Thymus (tissue), 11 donors: ENCODE data around the gene PROSER3. TPM values are rescaled to one million over a fixed set of nuclear protein-coding genes. Genes with fewer than 3 reads are reported as not detected.

Source experiments
- DNase-seq, 9 donors: peaks; one replicate each; pipeline ENCODE4 v3.0.0-alpha.2; 2013; ENCODE audit warnings: low spot score in 9 of 9, low read depth in 6 of 9, missing footprints in 1 of 9
- H3K27ac ChIP-seq, 2 donors: one replicate each; pipeline ENCODE4 v1.5.1; 2013; ENCODE audit warnings: control low read depth in 1 of 2, low read depth in 1 of 2, low read length in 1 of 2, mild to moderate bottlenecking in 1 of 2, moderate library complexity in 1 of 2
- H3K27me3 ChIP-seq, 2 donors: one replicate each; pipeline ENCODE4 v1.5.1; 2013; ENCODE audit warnings: low read length in 1 of 2; ENCODE audit not compliant: control insufficient read depth in 2 of 2, insufficient read depth in 1 of 2
- H3K36me3 ChIP-seq, 2 donors: one replicate each; pipeline ENCODE4 v1.5.1; 2013; ENCODE audit warnings: low read length in 1 of 2, mild to moderate bottlenecking in 1 of 2, moderate library complexity in 1 of 2; ENCODE audit not compliant: control insufficient read depth in 2 of 2, insufficient read depth in 2 of 2
- H3K4me1 ChIP-seq, 2 donors: one replicate each; pipeline ENCODE4 v1.5.1; 2013; ENCODE audit warnings: low read length in 2 of 2; ENCODE audit not compliant: control insufficient read depth in 2 of 2, insufficient read depth in 2 of 2
- H3K4me3 ChIP-seq, 2 donors: one replicate each; pipeline ENCODE4 v1.5.1; 2013; ENCODE audit warnings: low read length in 2 of 2, control low read depth in 1 of 2, mild to moderate bottlenecking in 1 of 2
- H3K9me3 ChIP-seq, 2 donors: one replicate each; pipeline ENCODE4 v1.5.1; 2013; ENCODE audit warnings: low read length in 1 of 2, mild to moderate bottlenecking in 1 of 2; ENCODE audit not compliant: control insufficient read depth in 2 of 2, insufficient read depth in 1 of 2
- WGBS: extraction: QIAGEN DNeasy Blood & Tissue Kit; methylation state at CpG from one replicate; pipeline ENCODE4 v1.1.7; 2013; 5-methylcytosine and 5-hydroxymethylcytosine counted together
- polyA plus RNA-seq: library from polyadenylated mRNA; stranded (reverse); fragments of 200-250 nt; gene quantifications from one replicate; pipeline ENCODE4 v1.2.3, GENCODE V29; 2013
- total RNA-seq: library from RNA; stranded (reverse); fragments of 120-200 nt; gene quantifications from one replicate; pipeline ENCODE4 v1.2.4, GENCODE V29; 2013
- donor health status: healthy.

The PROSER3 gene
- total and polyA plus RNA-seq, 2 donors: 2.0 to 10.0 TPM

GRCh38 chr19:35715355-35715809, 42.6 kb upstream of the PROSER3 start:
- Histone ChIP-seq H3K4me1 (peaks cover 21 to 35% of the 10 kb centered on the region in 2 donors), H3K9me3 (no peaks in the 10 kb centered on the region), H3K4me3 (no peak overlapping the region), H3K27me3 (peaks cover 9 to 39% of the 10 kb centered on the region in 2 donors), H3K36me3 (peaks cover 7 to 11% of the 10 kb centered on the region in 2 donors), H3K27ac (no peak overlapping the region)
- WGBS: 96% methylated on average over 7 of the region's 7 CpGs
- no peak for DNase-seq

GRCh38 chr19:35715981-35716800, 41.8 kb upstream of the PROSER3 start:
- Histone ChIP-seq H3K4me1 (peaks cover 21 to 35% of the 10 kb centered on the region in 2 donors), H3K36me3 (peaks cover 10 to 19% of the 10 kb centered on the region in 2 donors), H3K27ac (peak overlapping the region in 1 of 2 donors; percentile 19), H3K4me3 (peak overlapping the region; percentile 65 to 77), H3K27me3 (peaks cover 9 to 39% of the 10 kb centered on the region in 2 donors), H3K9me3 (peaks cover 0 to 1% of the 10 kb centered on the region in 2 donors)
- WGBS: 3% methylated on average over 52 of the region's 52 CpGs
- DNase-seq: no peak

- Histone ChIP-seq H3K27ac (peak overlapping the region; percentile 75 to 87), H3K9me3 (peaks cover 0 to 1% of the 10 kb centered on the region in 2 donors), H3K4me1 (peaks cover 21 to 35% of the 10 kb centered on the region in 2 donors), H3K4me3 (peak overlapping the region; percentile 65 to 77), H3K36me3 (peaks cover 18 to 27% of the 10 kb centered on the region in 2 donors), H3K27me3 (peaks cover 9 to 38% of the 10 kb centered on the region in 2 donors)
- DNase-seq: peak; percentile 82 to 98 (median 93)
- WGBS: under 1% methylated on average over 77 of the region's 77 CpGs
Observed at GRCh38 chr19:35716801-35717664, 40.9 kb upstream of the PROSER3 start.

GRCh38 chr19:35717665-35718344, 40.2 kb upstream of the PROSER3 start, which contains the start of gene KMT2B:
KMT2B (plus strand) TSS chr19:35718003; CDS start chr19:35718019, 16 bp downstream.
- Histone ChIP-seq H3K36me3 (peaks cover 25 to 35% of the 10 kb centered on the region in 2 donors), H3K9me3 (peaks cover 0 to 1% of the 10 kb centered on the region in 2 donors), H3K4me3 (peak within 1 kb of the TSS; percentile 75 to 77), H3K27ac (peak within 1 kb of the TSS; percentile 75 to 87), H3K4me1 (peaks cover 21 to 35% of the 10 kb centered on the region in 2 donors), H3K27me3 (peaks cover 9 to 36% of the 10 kb centered on the region in 2 donors)
- WGBS: 1% methylated on average over 109 of the region's 109 CpGs
- no peak for DNase-seq

- peak in 3 of 9 donors; percentile 32 to 56 (median 39) for DNase-seq
- 3% methylated on average over 42 of the region's 42 CpGs for WGBS
- H3K27ac ChIP-seq: peak overlapping the region; percentile 47 to 61
- peaks cover 9 to 33% of the 10 kb centered on the region in 2 donors for H3K27me3 ChIP-seq
- H3K36me3 ChIP-seq: peaks cover 32 to 42% of the 10 kb centered on the region in 2 donors
- peaks cover 21 to 29% of the 10 kb centered on the region in 2 donors for H3K4me1 ChIP-seq
- H3K4me3 ChIP-seq: peak overlapping the region; percentile 75 to 77
- H3K9me3 ChIP-seq: peaks cover 0 to 1% of the 10 kb centered on the region in 2 donors
Observed at GRCh38 chr19:35718345-35719041, 39.5 kb upstream of the PROSER3 start.

GRCh38 chr19:35719402-35720162, 38.4 kb upstream of the PROSER3 start:
- H3K27me3 ChIP-seq: peaks cover 9 to 26% of the 10 kb centered on the region in 2 donors
- DNase-seq: no peak
- peaks cover 43 to 53% of the 10 kb centered on the region in 2 donors for H3K36me3 ChIP-seq
- 96% methylated on average over 32 of the region's 32 CpGs for WGBS
- H3K4me1 ChIP-seq: peaks cover 21 to 29% of the 10 kb centered on the region in 2 donors
- peaks cover 0 to 1% of the 10 kb centered on the region in 2 donors for H3K9me3 ChIP-seq
- H3K27ac ChIP-seq: no peak overlapping the region
- peak overlapping the region; percentile 75 to 77 for H3K4me3 ChIP-seq

GRCh38 chr19:35720163-35720524, 37.8 kb upstream of the PROSER3 start:
- H3K4me1 ChIP-seq: peaks cover 21 to 29% of the 10 kb centered on the region in 2 donors
- no peak overlapping the region for H3K4me3 ChIP-seq
- peaks cover 0 to 1% of the 10 kb centered on the region in 2 donors for H3K9me3 ChIP-seq
- peaks cover 49 to 58% of the 10 kb centered on the region in 2 donors for H3K36me3 ChIP-seq
- WGBS: over 99% methylated on average over 9 of the region's 9 CpGs
- no peak overlapping the region for H3K27ac ChIP-seq
- peaks cover 9 to 21% of the 10 kb centered on the region in 2 donors for H3K27me3 ChIP-seq
- no peak for DNase-seq
